Mucosa of descending colon (tissue), 3 donors: ENCODE measurements around the gene UBE2U. TPM values are rescaled to one million over a fixed set of nuclear protein-coding genes. Genes with fewer than 3 reads are reported as not detected.

Experiments used
- ATAC-seq: fragments of 200-7000 bp; cut with Tn5 transposase; one replicate; pipeline ENCODE4 v1.9.1; 2020; ENCODE audit warnings: mild to moderate bottlenecking, moderate library complexity
- DNase-seq, 3 donors: peaks; one replicate each; pipeline ENCODE4 v3.0.0-alpha.2; 2020
- H3K36me3 ChIP-seq: fragments of 200-600 bp; one replicate; pipeline ENCODE4 v1.8.0; 2021; ENCODE audit warnings: low read depth, mild to moderate bottlenecking
- H3K4me1 ChIP-seq: fragments of 200-600 bp; one replicate; pipeline ENCODE4 v1.8.0; 2021; ENCODE audit warnings: low read depth, mild to moderate bottlenecking
- H3K4me3 ChIP-seq: fragments of 200-600 bp; one replicate; pipeline ENCODE4 v1.8.0; 2021; ENCODE audit warnings: mild to moderate bottlenecking
- H3K9me3 ChIP-seq: fragments of 200-600 bp; one replicate; pipeline ENCODE4 v1.8.0; 2021; ENCODE audit warnings: mild to moderate bottlenecking
- CTCF ChIP-seq: fragments of 200-600 bp; IDR thresholded peaks from one replicate; pipeline ENCODE4 v1.8.0; 2022; ENCODE audit warnings: antibody characterized with exemption, mild to moderate bottlenecking
- intact Hi-C, 2 donors: fragments of 100-400 bp; cut with DNase I in 1 of 2; cut with micrococcal nuclease in 1 of 2; formaldehyde crosslinking; loops; one replicate each; pipeline versions ENCODE4 v1.11.0 to v1.11.1; 2022; cut with DNase I, micrococcal nuclease
- total RNA-seq, 3 donors: library from RNA; stranded (reverse); fragmentation: NEBNext Ultra II Directional in 2 of 3; extraction: Animal tissue kit (Norgen Biotek cat#: 25700) in 2 of 3; gene quantifications; one replicate each; pipeline versions ENCODE4 v1.2.1 to v1.2.4, GENCODE V29; 2021 to 2023
- donor health status: DM: no; HTN: no; CAD: no; lungs with moderate emphysema.
- donor health status: DM: no; HTN: no; CAD: no.
- donor health status: DM: no; HTN: yes; CAD: no.

Gene UBE2U
- total RNA-seq, 3 donors from 2014 or later, result not detected

- peak; percentile 64 for ATAC-seq
- intact Hi-C loops, result no loop called here
- TF ChIP-seq CTCF, result no peak
- H3K4me3 ChIP-seq, result no peak overlapping the region
- H3K9me3 ChIP-seq, result no peaks in the 10 kb centered on the region
- no peak for DNase-seq
- no peaks in the 10 kb centered on the region for H3K4me1 ChIP-seq
- no peaks in the 10 kb centered on the region for H3K36me3 ChIP-seq
These were observed 112.0 kb downstream of the UBE2U start for GRCh38 chr1:64315402-64315801.
